ELR (cell line): ENCODE measurements around the gene LY6G6F.
"Not testable (repeated sequence)": the region's sequence is repeated elsewhere in the genome, so short reads cannot be mapped to it uniquely, and the experiment has no call there.

Source experiments
- DNase-seq: peaks from one replicate; pipeline ENCODE4 v3.0.0-alpha.2; 2015; ENCODE audit warnings: low read depth

Gene LY6G6F

GRCh38 chr6:31702819-31703716 lies 3.6 kb upstream of the LY6G6F start, which contains the start of gene ABHD16A:
Gene ABHD16A, minus strand, starts transcription at chr6:31703324. Its CDS starts 43 bp downstream, at chr6:31703281.
- DNase-seq, result peak; percentile 99

DNA sequence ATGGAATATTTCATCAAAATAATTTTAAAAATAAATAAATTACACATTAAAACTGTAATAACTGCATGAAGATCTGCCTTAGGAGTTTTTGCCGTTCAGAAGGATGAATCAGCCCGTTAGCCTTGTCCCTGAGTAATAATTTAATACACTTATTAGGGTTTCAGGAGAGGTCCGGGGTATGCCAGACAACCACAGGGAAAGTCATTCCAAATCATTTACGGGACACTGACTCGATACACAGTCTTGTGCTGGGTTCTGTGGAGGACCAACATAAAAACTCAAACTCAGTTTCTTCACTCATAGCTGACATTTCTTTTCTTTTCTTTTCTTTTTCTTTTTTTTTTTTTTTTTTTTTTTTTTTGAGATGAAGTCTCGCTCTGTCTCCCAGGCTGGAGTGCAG lies 735 bp upstream of the LY6G6F start:
- peak; percentile 31 for DNase-seq

- DNase-seq, result no peak
These were observed 1.0 kb downstream of the LY6G6F start for GRCh38 chr6:31707701-31708100.

DNA sequence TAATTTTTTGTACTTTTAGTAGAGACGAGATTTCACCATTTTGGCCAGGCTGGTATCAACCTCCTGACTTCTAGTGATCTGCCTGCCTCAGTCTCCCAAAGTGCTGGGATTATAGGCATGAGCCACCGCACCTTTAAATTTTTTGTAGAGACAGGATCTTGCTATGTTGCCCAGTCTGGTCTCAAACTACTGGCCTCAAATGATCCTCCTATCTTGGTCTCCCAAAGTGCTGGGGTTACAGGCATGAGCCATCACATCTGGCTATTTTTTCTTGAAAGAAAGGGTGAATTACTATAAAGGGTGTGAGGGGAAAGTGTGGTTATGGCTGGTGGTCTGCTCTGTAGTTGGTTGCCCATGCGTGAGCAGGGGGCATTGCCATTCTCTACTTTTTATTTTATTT lies 1.6 kb downstream of the LY6G6F start:
- DNase-seq, result no peak

DNA sequence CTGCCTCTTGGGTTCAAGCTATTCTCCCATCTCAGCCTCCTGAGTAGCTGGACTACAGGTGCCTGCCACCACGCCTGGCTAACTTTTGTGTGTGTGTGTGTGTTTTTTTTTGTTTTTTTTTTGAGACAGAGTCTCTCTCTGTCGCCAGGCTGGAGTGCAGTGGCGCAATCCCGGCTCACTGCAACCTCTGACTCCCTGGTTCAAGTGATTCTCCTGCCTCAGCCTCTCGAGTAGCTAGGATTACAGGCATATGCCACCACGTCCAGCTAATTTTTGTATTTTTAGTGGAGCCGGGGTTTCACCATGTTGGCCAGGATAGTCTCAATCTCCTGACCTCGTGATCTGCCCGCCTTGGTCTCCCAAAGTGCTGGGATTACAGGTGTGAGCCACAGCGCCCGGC lies 2.5 kb downstream of the LY6G6F start:
- DNase-seq, result not testable (repeated sequence)

- no peak for DNase-seq
These were observed 4.0 kb downstream of the LY6G6F start for GRCh38 chr6:31710523-31711219.

DNA sequence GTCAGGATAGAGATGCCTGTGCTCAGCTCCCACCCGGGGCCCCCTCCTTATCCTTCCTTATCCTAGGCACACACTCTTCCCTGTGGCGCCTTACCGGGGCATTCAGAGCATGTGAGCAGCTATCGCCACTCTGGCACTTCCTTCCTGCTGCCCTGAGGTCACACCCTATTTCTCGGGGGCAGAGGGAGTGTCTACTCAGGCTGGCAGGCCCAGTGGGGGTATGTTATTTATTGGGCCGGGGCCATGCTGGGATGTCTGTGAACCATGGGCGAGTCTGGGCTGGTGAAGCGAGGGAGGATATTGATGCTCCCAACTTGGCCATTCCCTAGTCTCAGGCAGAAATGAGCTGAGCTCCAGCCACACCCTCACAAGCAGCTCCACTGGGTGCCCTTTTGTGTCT lies 4.6 kb downstream of the LY6G6F start:
- no peak for DNase-seq

- DNase-seq, result no peak
These were observed 5.6 kb downstream of the LY6G6F start for GRCh38 chr6:31712296-31712695.

- no peak for DNase-seq
These were observed 6.8 kb downstream of the LY6G6F start for GRCh38 chr6:31713465-31713864.

DNA sequence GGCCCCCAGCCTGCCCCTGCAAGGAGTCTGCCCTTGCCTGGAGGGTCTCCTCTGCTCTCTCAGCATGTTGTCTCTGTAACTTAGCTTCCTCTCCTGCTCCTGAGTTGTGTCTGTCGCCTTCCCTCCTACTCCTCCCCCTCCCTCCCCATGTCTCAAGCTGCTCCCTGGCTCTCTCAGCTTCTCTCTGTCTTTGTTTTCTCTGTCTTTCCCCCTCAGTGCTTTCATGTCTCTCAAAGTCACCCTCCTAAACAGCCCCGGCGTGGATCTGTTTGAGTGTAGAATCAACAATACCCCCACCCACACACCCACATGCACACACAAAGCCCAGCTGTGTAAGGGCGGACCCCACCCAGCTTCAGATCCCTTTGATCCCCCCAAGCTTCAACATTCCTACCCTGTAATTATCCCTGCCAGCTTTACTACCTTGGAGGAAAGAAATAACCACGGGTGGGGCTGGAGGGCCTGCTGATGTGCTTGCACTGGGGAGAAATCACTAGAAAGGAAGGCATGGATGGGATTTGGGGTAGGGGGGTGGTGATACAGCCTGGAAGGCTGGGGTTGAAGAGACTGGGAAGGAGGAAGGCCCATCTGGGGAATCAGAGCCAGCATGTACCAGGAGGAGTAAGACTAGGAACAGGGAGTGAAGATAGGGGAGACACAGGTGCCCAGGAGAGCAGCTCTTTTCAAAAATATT lies 7.5 kb downstream of the LY6G6F start:
- DNase-seq, result no peak

DNA sequence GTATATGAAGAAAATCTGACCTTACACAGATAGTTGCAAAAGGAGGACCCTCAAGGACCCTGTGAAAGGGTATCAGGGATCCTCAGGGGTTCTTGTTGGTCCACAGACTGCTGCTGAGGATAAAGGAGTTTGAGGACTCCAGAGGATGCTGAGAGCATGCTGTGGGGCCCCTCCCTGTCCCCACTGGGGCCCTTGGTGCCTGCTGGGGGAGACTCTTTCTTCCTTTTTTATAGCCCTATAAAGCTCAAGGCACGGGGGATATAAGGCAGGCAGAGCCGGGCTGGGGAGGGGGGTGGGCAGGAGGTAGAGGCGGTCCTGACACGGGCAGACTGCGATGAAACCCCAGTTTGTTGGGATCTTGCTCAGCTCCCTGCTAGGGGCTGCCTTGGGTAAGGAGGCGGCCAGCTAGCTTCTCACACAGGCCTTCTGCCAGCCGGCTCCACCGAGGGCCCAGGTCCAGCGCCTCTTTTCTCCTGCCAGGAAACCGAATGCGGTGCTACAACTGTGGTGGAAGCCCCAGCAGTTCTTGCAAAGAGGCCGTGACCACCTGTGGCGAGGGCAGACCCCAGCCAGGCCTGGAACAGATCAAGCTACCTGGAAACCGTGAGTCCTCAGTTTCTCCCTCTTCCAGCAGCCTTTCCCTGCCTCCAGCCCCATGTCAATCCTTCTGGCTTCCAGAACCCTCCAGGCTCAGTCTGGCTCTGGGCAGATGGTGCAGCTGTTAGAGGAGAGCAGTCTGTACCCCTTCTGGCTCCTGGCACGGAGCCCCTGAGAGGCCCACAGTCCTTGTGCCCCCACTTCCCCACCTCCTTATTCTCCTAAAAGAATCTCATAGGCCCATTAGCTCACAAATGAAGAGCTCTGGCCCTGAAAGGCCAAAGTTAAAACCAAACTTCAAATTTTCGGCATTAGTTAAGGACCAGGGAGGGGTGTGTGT lies 8.6 kb downstream of the LY6G6F start, which contains the start of gene LY6G6D:
Gene LY6G6D, plus strand, starts transcription at position 327 of the 937 bp plus-strand sequence. Its CDS starts 8 bp downstream, at position 335.
- no peak for DNase-seq

DNA sequence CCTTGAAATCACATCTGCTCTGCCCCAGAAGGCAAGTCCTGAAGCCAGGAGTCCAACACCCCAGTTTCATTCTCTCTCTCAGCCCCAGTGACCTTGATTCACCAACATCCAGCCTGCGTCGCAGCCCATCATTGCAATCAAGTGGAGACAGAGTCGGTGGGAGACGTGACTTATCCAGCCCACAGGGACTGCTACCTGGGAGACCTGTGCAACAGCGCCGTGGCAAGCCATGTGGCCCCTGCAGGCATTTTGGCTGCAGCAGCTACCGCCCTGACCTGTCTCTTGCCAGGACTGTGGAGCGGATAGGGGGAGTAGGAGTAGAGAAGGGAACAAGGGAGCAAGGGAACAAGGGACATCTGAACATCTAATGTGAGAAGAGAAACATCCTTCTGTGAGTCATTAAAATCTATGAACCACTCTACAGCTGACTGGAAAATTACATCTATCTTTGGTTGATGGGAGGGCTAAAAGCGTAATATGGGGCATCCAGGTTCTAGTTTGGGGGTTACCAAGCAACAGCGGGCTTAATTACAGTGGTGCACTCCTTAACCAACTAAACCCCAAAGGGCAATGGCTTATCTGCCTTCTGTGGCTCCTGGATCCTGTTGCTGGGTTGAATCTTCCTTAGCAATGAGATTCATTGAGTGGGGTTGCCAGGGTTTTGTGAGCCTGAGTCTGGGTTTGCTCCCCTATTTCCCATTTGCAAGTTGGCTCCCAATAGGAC lies 11.0 kb downstream of the LY6G6F start:
- no peak for DNase-seq

- no peak for DNase-seq
These were observed 11.6 kb downstream of the LY6G6F start for GRCh38 chr6:31718265-31718664.

DNA sequence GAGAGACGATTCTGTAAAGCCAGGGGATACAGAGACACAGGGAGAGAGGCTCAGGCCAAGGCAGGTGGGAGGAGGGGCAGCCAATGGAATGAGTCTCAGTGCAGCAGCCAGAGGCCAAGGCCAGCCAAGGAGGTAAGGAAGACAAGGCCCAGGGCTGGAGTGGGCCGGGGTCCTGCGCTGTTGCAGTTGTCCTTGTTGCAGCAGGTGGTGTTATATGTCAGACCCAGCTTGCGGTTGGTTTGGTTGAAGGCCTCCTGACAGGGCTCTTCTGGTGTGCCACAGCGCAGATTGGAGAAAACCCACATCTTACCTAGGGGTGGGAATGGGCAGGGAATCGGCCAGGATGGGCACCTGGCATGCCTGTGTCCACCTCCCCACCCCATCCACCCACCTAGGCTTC lies 12.3 kb downstream of the LY6G6F start:
- DNase-seq, result no peak

- DNase-seq, result no peak
These were observed 13.6 kb downstream of the LY6G6F start for GRCh38 chr6:31720196-31720770.

DNA sequence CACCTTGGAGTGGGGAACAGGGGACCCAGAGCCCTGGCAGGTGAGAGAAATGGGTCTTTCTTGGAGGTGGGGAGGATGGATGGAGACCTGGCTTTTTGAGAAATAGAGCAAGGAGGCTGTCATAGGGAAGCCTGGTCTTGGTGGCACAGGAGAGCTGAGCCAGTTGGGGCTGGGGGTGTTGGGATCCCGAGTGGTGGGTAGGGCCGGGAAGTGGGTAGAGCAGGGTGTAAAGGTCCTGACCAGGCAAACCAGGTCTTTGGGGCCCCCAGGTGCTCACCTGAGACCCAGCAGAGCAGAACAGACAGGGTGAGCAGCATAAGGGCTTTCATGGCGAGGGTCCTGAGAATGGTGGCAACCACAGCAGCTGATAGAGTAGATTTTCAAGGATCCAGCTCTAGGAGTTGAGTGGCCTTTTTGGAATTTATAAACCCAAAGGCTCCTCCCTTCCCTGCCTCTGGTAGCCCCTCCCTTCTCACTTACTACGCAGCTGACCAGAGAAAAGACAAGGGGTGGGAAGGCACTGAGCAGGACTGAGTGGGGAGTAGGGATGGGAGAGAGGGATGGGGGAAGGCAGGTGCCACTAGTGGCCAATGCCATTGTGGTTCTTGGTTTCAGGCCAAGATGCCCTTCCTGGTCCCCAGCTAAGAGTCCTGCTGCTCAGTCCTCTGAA lies 14.8 kb downstream of the LY6G6F start, which contains the start of gene LY6G6C:
Gene LY6G6C, minus strand, starts transcription at position 396 of the 670 bp plus-strand sequence. Its CDS starts 67 bp downstream, at position 329.
- DNase-seq, result no peak

- no peak for DNase-seq
These were observed 15.5 kb downstream of the LY6G6F start for GRCh38 chr6:31722173-31722572.

GRCh38 chr6:31723245-31723979 lies 16.7 kb downstream of the LY6G6F start, which contains the start of gene MPIG6B:
Gene MPIG6B, plus strand, starts transcription at chr6:31723373. Its CDS starts 11 bp downstream, at chr6:31723384.
- DNase-seq, result no peak
